ENCODE measurements around the gene TNK2.

DNA sequence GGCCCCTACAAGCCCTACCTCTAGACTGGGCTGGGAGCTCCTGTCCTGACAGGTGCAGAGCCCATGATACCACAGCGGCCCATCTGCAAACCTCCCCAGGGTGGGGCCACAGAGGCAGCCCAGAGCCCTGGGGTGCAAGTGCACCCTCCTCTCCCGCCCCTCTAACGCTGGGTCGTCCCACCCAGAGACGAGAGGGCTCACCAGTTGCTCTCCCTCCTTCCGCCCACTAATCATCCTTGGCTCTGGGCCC is 742 bp downstream of the TNK2 start:
- TF ChIP-seq, protein P1, sequence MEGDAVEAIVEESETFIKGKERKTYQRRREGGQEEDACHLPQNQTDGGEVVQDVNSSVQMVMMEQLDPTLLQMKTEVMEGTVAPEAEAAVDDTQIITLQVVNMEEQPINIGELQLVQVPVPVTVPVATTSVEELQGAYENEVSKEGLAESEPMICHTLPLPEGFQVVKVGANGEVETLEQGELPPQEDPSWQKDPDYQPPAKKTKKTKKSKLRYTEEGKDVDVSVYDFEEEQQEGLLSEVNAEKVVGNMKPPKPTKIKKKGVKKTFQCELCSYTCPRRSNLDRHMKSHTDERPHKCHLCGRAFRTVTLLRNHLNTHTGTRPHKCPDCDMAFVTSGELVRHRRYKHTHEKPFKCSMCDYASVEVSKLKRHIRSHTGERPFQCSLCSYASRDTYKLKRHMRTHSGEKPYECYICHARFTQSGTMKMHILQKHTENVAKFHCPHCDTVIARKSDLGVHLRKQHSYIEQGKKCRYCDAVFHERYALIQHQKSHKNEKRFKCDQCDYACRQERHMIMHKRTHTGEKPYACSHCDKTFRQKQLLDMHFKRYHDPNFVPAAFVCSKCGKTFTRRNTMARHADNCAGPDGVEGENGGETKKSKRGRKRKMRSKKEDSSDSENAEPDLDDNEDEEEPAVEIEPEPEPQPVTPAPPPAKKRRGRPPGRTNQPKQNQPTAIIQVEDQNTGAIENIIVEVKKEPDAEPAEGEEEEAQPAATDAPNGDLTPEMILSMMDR (IDR thresholded peaks at IDR 0.05): no peak
- TF ChIP-seq EZH2 (IDR thresholded peaks at IDR 0.05; ENCODE audit: borderline replicate concordance, insufficient read depth, low read depth, low read length, poor library complexity, severe bottlenecking): no peak
